HG03196 (cell line): ENCODE measurements around the gene AKT1.
"Not testable (repeated sequence)": the region's sequence is repeated elsewhere in the genome, so short reads cannot be mapped to it uniquely, and the experiment has no call there.

Experiments
- ATAC-seq: cut with Tn5 transposase; IDR thresholded peaks from one replicate; pipeline ENCODE4 v1.9.1; 2021; ENCODE audit not compliant: unreplicated experiment

AKT1 gene

DNA sequence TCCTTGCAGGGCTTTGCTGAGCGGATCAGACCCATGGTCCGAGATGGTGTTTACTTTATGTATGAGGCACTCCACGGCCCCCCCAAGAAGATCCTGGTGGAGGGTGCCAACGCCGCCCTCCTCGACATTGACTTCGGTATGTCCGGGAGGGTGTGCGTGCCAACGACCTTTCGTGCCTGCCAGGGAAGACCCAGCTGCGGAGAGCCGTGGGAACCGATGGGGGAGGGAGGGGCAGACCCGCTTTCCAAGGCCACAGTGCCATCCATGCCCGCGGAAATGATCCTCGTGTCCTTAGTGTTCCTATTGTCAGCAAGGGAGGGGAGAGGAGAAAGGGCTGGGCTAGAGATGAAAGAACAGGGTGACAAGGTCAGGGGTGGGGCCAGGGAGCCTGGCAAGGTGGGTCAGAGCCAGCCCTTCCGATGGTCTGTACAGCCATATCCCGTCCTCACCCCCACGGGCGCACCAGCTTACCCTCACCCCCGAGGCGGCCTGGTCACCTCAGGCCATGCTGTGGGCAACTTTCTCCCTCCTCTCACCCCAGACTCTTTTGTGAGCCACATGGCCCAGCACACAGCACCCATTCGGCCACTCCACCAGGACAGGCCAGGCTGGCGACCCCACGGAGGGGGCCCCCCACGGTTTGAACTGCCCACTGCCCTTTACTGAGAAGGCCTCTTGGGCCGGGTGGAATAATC lies 54.3 kb downstream of the AKT1 start:
- ATAC-seq = no peak

DNA sequence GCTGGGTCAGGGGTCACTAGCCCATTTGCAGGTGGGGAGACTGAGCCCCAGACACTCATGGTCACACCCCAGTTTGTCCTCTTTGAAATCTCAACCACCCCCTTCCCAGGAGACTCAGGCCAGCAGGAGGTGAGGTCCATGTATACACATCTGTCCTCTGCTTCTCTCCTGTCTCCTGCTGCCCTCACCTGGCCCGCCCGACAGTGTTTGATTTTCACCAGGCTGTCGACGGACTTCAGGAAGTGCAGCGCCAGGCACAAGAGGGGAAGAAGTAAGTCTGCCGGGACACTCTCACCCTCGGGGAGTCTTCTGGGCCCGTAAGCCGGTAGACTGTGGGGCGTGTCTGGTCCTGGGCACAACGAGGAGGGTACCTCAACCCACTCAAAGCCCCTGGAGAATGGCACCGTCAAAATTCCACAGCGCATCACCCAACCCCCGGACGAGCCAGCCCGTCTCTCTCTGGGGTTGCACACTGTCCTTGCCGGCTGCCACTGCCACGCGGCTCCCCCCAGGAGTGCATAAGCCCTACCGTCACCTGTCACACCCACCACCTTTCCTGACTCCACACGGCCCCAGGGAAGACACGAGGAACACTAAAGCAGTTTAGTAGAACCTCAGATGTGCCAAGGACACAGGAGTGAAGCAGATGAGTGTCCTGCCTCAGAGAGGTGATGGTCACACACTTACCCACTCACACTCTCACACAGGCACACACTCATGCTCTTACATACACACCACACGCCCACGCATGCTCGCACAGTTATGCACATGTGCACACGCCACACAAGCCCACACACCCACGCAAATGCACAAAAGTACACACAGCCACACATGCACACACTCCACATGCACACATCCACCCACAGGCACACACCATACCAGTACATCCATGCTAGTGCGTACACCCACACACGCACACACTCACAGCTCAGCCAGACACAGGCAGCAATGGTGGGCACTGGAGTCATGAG lies 55.7 kb downstream of the AKT1 start:
- ATAC-seq = no peak

DNA sequence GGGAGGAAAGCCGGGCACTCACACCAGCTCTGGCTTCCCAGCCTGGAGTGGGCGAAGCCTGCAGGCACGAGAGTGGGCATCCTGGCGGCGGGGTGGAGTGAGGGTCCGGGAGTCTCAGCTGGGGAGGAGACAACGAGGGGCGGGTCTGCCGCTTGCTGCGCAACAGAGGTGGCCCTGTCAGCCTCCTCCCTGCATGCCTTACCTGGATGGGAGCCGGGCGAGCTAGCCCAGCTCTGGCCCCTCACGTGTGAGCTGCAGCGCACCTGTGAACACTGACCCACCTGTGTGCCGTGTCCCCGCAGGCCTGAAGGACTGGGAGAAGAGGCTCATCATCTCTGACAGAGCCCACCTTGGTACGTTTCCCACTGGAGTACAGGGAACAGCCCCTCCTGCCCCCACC lies 56.5 kb downstream of the AKT1 start:
- no peak for ATAC-seq

DNA sequence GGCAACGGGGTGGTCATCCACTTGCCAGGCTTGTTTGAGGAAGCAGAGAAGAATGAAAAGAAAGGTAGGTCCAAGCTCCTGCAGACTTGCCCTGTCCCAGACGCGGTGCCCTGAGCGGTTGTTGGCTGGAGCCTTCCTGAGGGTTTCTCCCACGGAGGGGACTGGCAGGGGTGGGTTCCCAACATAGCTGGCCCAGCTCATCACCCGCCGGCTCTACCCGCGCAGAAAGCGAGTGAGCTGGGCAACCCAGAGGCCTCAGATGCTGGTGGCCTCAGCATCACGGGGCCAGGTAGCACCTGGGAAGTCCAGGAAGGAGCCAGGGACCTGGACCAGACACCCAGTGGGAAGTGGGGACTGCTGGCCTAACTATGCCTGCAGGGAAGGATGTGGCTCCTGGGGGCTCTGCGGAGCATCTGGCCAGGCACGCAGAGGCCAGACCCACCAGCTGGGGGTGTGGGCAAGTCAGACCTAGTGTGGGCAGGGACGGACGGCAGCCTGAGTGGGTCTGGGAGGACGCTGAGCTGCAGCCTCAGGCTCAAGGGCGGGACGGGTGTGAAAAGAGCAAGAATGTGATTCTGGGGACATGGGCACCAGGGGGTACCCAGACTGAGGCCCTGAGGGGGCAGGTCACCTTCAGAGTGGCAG lies 57.1 kb downstream of the AKT1 start:
- no peak for ATAC-seq

DNA sequence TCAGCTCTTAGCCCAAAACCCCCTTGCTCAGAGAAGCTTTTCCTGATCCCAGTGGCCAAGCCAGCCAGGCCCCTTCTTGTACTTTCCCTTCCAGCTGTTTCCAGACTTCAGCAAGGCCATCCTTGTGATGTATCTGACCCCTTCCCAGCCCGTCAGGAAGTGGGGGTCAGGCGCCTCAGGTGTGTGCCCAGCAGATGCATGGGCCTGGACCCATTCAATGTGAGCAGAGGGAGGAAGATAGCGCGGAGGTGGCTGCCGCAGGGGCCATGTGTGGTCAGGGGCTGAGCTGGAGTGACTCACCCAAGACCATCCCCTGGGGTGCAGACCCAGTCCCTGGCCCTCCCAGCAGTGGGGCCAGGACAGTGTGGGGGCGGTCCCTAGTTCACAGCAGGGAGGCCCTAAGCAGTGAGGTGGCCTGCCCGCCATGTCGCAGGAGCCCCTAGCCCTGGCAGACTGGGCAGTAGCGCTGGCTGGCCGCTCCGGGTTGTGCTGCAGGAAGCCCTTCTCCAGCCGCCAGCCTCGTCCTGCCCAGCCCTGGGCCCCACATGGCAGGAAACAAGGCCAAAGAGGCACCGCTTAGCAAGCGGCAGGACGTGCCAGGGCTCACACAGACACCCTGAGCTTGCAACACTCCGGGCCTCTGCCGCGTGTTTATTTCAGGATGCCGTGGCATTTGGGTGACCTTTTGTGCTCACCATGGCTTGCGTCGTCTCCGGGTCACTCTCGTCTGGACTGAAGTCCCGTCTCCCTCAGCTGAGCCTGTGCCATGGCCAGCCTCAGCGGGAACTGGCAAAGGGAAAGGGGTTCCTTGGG lies 59.5 kb downstream of the AKT1 start:
- no peak for ATAC-seq

DNA sequence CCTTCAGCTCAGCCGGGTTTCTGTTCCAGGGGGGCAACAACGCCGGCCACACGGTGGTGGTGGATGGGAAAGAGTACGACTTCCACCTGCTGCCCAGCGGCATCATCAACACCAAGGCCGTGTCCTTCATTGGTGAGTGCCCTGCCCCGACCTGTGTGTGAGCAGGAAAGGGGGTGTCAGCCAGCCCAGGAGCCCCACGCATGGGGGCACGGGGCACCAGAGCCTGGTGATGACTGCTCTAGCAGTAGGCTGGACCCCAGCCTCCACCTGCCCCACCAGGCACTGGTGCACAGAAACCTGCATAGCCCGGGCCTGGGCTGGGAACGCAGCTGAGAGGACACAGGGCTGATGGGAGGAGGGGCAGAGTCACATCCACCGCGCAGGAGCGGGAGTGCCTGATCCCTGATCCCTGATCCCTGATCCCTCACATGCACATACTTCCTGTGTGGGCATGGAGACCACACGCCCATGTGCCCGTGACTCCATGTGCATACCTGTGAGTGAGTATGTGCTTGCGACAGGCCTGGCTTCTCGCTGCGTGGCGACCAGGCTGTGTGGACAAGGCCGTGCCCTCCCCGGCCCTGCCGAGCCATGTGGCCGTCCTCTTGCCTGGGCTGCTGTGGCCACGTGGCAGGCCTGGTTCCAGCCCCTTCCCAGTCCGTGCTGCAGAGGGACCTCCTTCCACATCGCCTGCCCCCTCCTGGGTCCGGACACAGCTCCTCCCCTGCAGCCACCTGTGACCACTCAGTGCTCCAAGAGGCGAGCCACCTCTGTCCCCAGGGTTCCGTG lies 60.4 kb downstream of the AKT1 start:
- ATAC-seq = no peak

DNA sequence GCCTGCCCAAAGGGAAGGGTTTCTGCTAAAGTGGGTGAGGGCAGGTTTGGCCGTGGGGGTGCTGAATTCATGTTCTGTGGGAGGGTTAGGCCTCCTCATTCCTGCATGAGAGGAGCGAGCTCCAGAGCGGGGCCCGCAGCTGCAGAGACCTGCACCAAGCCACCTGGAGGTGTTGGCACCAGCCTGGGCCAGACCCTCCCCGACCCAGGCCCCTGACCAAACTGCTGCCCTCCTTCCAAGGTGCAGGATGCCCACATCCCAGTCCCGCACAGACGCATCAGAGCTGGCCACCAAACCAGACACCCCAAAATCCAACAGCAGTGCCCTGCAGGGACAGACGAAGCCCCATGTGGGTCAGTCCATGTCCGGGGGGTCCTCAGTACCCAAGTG lies 61.0 kb downstream of the AKT1 start:
- no peak for ATAC-seq

DNA sequence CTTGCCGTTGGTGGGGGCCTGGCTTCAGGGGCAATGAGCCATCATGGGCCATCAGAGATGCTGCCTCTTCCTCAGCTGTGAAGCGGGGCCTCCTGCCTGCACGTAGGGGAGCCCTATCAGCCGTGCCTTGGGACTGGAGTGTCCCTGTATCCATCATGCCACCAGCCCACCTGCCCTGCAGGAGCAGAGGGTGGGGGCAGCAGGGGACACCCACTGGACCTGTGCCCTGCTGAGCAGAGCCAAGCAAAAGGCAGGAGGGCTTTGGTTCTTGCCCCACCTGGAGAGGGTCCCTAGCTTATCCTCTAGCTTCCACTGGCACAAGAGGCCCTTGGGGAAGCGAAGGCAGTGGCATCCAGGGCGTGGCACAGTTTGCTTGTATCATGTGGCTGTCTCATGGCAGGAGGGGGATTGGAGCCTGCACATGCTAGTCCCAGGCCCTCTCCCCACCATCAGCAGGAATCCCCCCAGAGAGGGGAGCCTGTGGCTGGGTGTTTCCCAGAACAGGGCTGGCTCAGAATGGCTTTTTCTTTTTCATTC lies 61.4 kb downstream of the AKT1 start:
- no peak for ATAC-seq

DNA sequence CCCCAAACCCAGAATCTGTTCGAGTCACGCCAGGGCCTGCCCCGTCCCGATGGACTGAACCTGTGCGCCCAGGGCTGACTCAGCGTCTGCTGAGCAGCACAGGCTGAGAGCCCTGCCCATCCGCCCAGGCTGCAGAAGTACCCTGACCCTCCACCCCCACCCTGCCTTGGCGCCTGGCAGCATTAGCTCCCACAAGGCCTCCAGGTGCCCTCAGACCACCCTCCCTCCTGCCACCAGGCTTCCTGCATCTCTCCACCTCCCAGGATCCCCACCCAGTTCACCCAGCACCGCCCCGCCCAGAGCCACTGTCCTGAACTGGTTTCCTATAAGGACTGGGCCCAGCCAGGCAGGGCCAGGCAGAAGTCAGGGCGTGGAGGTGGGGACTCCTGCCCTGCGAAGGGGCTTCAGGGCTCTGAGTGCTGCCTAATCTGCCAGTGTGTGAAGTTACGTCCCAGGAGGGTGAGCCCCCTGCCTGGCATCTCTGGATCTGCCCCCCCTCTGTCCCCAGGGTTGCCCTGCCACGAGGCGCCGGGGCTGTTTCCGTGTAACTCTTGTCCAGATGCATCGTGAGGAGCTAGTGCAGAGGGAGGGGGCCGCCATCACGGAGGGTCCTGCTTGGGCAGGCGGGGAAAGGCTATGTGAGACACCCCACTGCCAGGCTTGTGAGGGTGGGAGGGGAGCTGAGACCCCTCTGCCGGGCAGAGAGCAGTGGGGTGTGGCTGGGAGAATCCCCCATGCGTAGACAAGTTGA lies 62.4 kb downstream of the AKT1 start:
- ATAC-seq = no peak

DNA sequence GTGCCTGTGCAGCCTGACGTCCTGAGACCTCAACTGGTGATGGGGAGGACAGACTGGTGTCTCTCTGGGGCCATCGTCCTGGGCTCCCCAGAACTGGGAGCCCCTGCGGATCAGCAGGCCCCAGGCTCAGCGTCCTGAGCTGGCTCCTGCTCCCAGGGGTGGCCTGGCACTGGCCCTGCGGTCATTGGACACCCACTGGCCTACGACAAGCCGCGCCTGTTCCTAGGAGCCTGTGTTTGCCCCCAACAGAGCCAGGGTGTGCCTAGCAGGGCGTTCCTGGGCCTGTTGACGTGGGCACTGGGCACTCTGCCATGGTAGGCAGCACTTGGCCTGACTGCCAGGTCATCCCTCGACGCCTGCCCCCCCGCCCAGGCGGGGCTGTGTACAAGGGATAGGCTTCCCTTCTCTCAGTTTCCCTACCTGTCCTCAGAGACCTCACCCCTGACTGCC lies 63.2 kb downstream of the AKT1 start:
- no peak for ATAC-seq

DNA sequence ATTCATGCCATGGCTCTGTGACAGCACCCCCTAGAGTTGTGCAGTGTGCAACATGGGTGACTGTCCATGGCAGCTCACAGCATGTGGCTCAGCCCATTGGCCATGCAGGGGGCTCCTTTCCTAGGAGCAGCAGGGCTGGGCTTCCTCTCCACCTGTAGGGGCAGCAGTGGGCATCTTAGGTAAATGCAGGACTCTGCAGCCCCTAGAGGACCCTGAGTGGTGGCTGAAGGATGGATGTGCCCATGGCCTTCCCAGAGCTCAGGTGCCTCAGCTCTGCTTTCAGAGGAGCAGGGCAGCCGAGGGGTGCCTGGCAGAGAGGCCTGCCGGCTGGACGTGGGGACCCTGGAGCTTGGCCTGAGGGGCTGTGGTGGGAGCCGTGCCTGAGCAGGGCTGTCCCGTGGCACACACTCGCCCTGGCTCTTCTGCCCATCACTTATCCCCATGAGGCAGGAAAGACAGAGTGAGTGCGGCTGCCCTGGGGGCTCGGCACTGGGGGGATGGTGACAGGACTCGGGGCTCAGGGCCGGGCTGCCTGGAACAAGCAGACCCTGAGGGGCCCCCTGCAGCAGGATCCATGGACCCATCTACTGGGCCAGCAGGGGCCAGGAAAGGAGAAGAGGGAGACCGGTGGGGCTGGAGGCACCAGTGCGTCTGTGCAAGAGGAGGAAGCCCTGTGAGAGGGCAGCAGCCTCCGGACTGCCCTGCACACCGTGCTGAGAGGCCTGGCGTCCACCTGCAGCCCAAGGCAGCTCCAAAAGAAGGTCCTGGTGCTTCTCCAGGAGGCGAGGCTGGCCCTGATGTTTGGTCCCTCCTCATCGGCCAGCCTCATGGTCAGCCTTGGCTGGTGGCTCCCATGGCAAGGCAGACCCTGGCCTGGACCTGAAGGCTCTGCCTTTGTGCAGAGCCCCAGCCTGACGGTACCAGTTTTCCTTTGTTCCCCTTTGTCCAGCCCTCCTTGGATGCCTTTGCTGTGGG lies 63.9 kb downstream of the AKT1 start:
- no peak for ATAC-seq

DNA sequence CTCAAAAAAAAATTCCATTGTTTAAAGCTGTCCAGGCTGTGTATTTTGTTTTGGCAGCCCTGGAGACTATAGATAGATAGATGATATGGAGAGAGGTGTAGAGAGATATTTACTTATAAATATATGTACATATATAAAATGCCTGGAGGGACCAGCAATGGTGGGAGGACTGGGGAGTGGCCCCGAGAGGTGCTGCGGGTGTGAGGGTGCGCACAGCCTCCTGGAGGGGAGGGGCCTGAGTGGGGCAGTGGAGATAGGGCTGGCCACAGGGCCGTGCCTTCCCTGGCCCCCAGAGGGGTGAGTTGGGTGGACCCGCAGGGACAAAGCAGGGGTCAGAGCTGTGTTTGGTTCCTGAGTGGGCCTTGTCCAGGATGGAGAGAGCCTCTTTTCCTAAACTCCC lies 65.1 kb downstream of the AKT1 start:
- ATAC-seq = no peak

DNA sequence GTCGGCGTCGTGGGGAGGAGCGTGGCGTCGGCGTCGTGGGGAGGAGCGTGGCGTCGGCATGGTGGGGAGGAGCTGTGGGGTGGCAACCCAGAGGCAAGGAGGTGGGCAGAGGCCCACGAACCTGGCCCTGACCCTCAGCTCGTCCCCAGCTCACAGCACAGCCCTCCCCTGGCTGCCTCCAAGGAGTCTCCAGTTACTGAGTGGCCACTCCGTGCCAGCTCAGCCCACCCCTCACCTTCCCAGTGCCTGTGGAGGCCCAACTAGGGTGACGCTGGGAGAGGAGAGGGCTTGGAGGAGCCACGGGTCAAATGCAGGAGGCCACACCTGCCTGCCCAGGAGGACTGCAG lies 65.7 kb downstream of the AKT1 start:
- ATAC-seq = no peak

DNA sequence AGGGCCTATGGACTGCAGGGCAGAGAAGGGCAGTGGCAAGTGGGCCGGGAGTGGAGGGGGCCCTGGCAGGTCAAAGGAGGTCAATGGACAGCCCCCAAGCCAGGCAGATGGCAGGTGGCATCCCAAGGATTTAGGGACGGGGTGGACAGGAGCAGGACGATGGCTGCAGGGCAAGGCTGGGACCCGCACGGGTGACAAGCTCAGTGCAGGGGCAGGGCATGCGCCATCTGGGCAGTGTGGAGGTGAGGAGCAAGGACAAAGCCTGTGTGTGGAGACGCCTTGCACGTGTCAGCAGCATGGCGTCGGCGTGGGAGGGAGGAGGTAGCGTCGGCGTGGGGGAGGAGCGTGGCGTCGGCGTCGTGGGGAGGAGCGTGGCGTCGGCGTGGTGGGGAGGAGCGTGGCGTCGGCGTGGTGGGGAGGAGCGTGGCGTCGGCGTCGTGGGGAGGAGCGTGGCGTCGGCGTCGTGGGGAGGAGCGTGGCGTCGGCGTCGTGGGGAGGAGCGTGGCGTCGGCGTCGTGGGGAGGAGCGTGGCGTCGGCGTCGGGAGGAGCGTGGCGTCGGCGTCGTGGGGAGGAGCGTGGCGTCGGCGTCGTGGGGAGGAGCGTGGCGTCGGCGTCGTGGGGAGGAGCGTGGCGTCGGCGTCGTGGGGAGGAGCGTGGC lies 66.2 kb downstream of the AKT1 start:
- not testable (repeated sequence) for ATAC-seq

DNA sequence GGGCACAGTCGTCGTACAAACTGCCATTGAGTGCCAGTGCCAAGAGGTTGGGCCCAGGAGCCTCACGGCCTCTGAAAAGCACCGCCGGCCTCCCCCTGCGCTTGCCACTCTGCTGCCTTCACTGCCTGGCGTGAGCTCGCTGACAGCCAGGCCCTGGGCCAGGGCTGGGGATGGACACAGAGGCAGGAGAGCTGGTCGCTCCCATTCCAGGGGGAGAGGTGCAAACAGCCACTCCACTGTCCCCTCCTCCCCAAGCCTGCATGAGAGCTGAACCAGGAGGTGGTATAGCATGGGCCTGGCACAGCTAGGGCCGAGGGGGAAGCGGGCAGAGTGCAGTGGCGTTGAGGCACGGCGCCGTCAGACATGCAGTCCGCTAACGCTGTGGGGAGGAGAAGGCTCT lies 66.9 kb downstream of the AKT1 start:
- ATAC-seq = no peak

DNA sequence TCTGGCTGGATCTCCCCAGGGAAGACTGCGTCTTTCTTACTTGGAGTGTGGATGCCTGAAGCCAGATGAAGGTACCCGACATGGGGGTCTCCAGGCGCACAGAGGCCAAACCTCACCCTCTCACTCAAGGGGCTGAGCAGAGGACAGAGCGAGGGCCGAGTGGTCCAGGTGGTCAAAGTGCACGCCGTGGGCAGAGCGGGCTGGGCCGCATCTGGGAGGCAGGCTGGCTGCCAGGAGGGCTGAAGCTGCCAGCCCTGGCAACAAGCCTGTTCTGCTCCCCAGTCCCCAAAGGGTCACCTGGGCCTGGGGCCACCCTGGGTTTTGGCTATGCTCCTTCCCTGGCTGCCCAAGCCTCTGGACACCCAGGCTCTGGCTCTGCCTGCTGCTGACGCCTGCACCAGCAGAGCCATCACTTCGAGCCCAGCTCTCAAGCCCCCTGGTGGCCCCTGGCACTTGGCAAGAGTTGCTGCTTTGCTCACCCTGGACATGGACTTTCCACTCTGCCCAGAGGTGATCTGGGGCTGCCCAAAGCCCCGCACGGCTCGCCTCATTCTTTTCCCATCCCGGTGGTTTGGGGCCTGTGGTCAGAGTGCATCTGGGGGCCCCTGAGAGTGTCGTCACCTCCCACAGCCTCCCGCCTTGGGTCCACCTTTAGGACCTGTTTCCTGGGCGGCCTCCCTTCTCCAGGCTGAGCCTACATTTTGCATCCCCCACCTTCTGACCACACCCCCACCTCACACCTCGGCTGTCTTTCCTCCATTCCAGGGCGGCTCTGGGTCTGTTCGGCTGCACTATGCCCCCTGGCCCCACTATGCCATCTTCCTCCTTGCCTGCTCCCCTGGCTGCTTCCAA lies 68.7 kb downstream of the AKT1 start:
- ATAC-seq = no peak
